HG03571 (cell line): ENCODE measurements around the gene PHACTR3.

Experiments used
- ATAC-seq: cut with Tn5 transposase; IDR thresholded peaks from one replicate; pipeline ENCODE4 v1.9.1; 2021; ENCODE audit not compliant: unreplicated experiment

The PHACTR3 gene

GRCh38 chr20:59774204-59774641 is 169.9 kb downstream of the PHACTR3 start:
- ATAC-seq, result no peak

GRCh38 chr20:59774921-59775686 is 170.8 kb downstream of the PHACTR3 start:
- ATAC-seq, result no peak

- ATAC-seq, result no peak
Measured at GRCh38 chr20:59775687-59776055, 171.3 kb downstream of the PHACTR3 start.

GRCh38 chr20:59776059-59776603 is 171.8 kb downstream of the PHACTR3 start:
- no peak for ATAC-seq

- ATAC-seq, result no peak
Measured at GRCh38 chr20:59776626-59777330, 172.4 kb downstream of the PHACTR3 start.

- no peak for ATAC-seq
Measured at GRCh38 chr20:59777331-59777725, 173.0 kb downstream of the PHACTR3 start.

GRCh38 chr20:59777814-59778575 is 173.7 kb downstream of the PHACTR3 start:
- ATAC-seq, result no peak

- ATAC-seq, result no peak
Measured at GRCh38 chr20:59778615-59779200, 174.4 kb downstream of the PHACTR3 start.

GRCh38 chr20:59779656-59780380 is 175.5 kb downstream of the PHACTR3 start:
- ATAC-seq, result no peak

- ATAC-seq, result no peak
Measured at GRCh38 chr20:59780494-59781185, 176.3 kb downstream of the PHACTR3 start.

- ATAC-seq, result no peak
Measured at GRCh38 chr20:59781226-59781625, 176.9 kb downstream of the PHACTR3 start.

- ATAC-seq, result no peak
Measured at GRCh38 chr20:59782986-59783640, 178.8 kb downstream of the PHACTR3 start.

GRCh38 chr20:59783641-59784010 is 179.3 kb downstream of the PHACTR3 start:
- no peak for ATAC-seq

GRCh38 chr20:59784365-59784764 is 180.0 kb downstream of the PHACTR3 start:
- ATAC-seq, result no peak

GRCh38 chr20:59784791-59785668 is 180.7 kb downstream of the PHACTR3 start:
- no peak for ATAC-seq

- no peak for ATAC-seq
Measured at GRCh38 chr20:59785669-59785959, 181.3 kb downstream of the PHACTR3 start.

- no peak for ATAC-seq
Measured at GRCh38 chr20:59785986-59786795, 181.9 kb downstream of the PHACTR3 start.
